Loucy (cell line): ENCODE results near the gene DUSP18.

Experiments used
- EZH2phosphoT487 ChIP-seq: fragments of 200-600 bp; IDR thresholded peaks from 2 replicates; pipeline ENCODE4 v1.6.1; 2018; ENCODE audit warnings: antibody characterized with exemption, mild to moderate bottlenecking, moderate library complexity, borderline replicate concordance
- TF ChIP-seq, protein P1 (sequence below): fragments of 200-600 bp; sonication (generic); conservative IDR thresholded peaks from 2 replicates; pipeline ENCODE4 v1.5.1; 2014; ENCODE audit warnings: mild to moderate bottlenecking, antibody characterized with exemption, low read length

DNA sequence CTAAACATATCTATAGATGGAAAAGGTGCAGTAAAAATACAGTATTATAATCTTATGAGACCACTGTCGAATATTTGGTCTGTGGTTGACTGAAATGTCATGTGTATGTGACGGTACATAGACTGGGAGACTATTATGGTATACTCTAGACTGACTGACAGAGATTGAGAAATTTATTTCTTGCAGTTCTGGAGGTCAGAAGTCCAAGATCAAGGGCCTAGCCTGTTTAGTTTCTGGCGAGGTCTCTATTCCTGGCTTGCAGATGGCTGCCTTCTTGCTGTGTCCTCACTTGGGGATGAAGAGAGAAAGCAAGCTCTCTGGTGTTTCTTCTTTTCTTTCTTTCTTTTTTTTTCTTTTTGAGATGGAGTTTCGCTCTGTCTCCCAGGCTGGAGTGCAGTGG is 19.7 kb upstream of the DUSP18 start:
- TF ChIP-seq, protein P1, sequence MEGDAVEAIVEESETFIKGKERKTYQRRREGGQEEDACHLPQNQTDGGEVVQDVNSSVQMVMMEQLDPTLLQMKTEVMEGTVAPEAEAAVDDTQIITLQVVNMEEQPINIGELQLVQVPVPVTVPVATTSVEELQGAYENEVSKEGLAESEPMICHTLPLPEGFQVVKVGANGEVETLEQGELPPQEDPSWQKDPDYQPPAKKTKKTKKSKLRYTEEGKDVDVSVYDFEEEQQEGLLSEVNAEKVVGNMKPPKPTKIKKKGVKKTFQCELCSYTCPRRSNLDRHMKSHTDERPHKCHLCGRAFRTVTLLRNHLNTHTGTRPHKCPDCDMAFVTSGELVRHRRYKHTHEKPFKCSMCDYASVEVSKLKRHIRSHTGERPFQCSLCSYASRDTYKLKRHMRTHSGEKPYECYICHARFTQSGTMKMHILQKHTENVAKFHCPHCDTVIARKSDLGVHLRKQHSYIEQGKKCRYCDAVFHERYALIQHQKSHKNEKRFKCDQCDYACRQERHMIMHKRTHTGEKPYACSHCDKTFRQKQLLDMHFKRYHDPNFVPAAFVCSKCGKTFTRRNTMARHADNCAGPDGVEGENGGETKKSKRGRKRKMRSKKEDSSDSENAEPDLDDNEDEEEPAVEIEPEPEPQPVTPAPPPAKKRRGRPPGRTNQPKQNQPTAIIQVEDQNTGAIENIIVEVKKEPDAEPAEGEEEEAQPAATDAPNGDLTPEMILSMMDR = no peak
- TF ChIP-seq EZH2phosphoT487 = no peak
